H9 (cell line): ENCODE data around the gene DUSP5. TPM values are rescaled to one million over a fixed set of nuclear protein-coding genes. Genes with fewer than 3 reads are reported as not detected.

Experiments used
- DNase-seq: peaks from one replicate; pipeline ENCODE4 v3.0.0-alpha.2; 2017
- H2AFZ ChIP-seq: one replicate; pipeline ENCODE4 v1.6.1; 2013; ENCODE audit warnings: mild to moderate bottlenecking, low read length, control low read depth, moderate library complexity
- H2AK5ac ChIP-seq: 2 replicates; pipeline ENCODE4 v1.6.1; 2013; ENCODE audit warnings: low read length, control low read depth, mixed read lengths; ENCODE audit not compliant: insufficient read length
- H2BK120ac ChIP-seq: one replicate; pipeline ENCODE4 v1.6.1; 2013; ENCODE audit warnings: low read depth, mild to moderate bottlenecking, low read length, control low read depth, inconsistent platforms; ENCODE audit not compliant: poor library complexity, severe bottlenecking
- H2BK12ac ChIP-seq: 2 replicates; pipeline ENCODE4 v1.6.1; 2013; ENCODE audit warnings: low read length, control low read depth, mixed read lengths, low read depth; ENCODE audit not compliant: insufficient read length
- H2BK15ac ChIP-seq: 2 replicates; pipeline ENCODE4 v1.6.1; 2013; ENCODE audit warnings: low read depth, low read length, control low read depth
- H2BK20ac ChIP-seq: one replicate; pipeline ENCODE4 v1.6.1; 2013; ENCODE audit warnings: low read depth, mild to moderate bottlenecking, low read length, control low read depth, inconsistent platforms; ENCODE audit not compliant: poor library complexity, severe bottlenecking
- H2BK5ac ChIP-seq: 2 replicates; pipeline ENCODE4 v1.6.1; 2013; ENCODE audit warnings: low read length, control low read depth, mixed read lengths; ENCODE audit not compliant: insufficient read length
- H3K14ac ChIP-seq: 2 replicates; pipeline ENCODE4 v1.6.1; 2013; ENCODE audit warnings: low read length, control low read depth; ENCODE audit not compliant: insufficient read depth
- H3K18ac ChIP-seq: 2 replicates; pipeline ENCODE4 v1.6.1; 2013; ENCODE audit warnings: low read depth, mild to moderate bottlenecking, mixed read lengths, low read length, control low read depth; ENCODE audit not compliant: insufficient read length
- H3K23ac ChIP-seq: 2 replicates; pipeline ENCODE4 v1.6.1; 2013; ENCODE audit warnings: low read length, control low read depth, mixed read lengths, low read depth; ENCODE audit not compliant: insufficient read length
- H3K23me2 ChIP-seq: 2 replicates; pipeline ENCODE4 v1.6.1; 2013; ENCODE audit warnings: low read depth, mild to moderate bottlenecking, mixed read lengths, low read length, control low read depth; ENCODE audit not compliant: insufficient read length, poor library complexity, severe bottlenecking
- H3K27ac ChIP-seq: 2 replicates; pipeline ENCODE4 v1.5.1; 2013; ENCODE audit warnings: low read length, control low read depth, mixed read lengths, low read depth; ENCODE audit not compliant: insufficient read length
- H3K27me3 ChIP-seq: 2 replicates; pipeline ENCODE4 v1.6.1; 2013; ENCODE audit warnings: low read length, control low read depth, inconsistent platforms; ENCODE audit not compliant: insufficient read depth
- H3K4ac ChIP-seq: 2 replicates; pipeline ENCODE4 v1.6.1; 2013; ENCODE audit warnings: low read depth, mild to moderate bottlenecking, control low read depth, inconsistent platforms, low read length, moderate library complexity
- H3K4me1 ChIP-seq: 2 replicates; pipeline ENCODE4 v1.6.1; 2013; ENCODE audit warnings: low read length, control low read depth, inconsistent platforms; ENCODE audit not compliant: insufficient read depth
- H3K4me2 ChIP-seq: 2 replicates; pipeline ENCODE4 v1.6.1; 2013; ENCODE audit warnings: low read length, control low read depth, mixed read lengths; ENCODE audit not compliant: insufficient read length, insufficient read depth
- H3K56ac ChIP-seq: 2 replicates; pipeline ENCODE4 v1.6.1; 2013; ENCODE audit warnings: low read depth, mild to moderate bottlenecking, mixed read lengths, low read length, control low read depth; ENCODE audit not compliant: insufficient read length
- H3K79me1 ChIP-seq: 2 replicates; pipeline ENCODE4 v1.6.1; 2013; ENCODE audit warnings: low read depth, mild to moderate bottlenecking, moderate library complexity, low read length, control low read depth, inconsistent platforms; ENCODE audit not compliant: insufficient read depth, poor library complexity, severe bottlenecking
- H3K79me2 ChIP-seq: 2 replicates; pipeline ENCODE4 v1.6.1; 2013; ENCODE audit warnings: low read length, control low read depth, inconsistent platforms; ENCODE audit not compliant: insufficient read depth
- H3K9ac ChIP-seq: 2 replicates; pipeline ENCODE4 v1.6.1; 2013; ENCODE audit warnings: low read length, control low read depth, mixed read lengths; ENCODE audit not compliant: insufficient read length; ENCODE audit errors: extremely low read depth
- H3K9me3 ChIP-seq: one replicate; pipeline ENCODE4 v1.6.1; 2013; ENCODE audit warnings: low read depth, low read length, inconsistent platforms; ENCODE audit not compliant: control insufficient read depth
- H3T11ph ChIP-seq: one replicate; pipeline ENCODE4 v1.6.1; 2013; ENCODE audit warnings: mild to moderate bottlenecking, low read length, control low read depth, inconsistent platforms
- H4K20me1 ChIP-seq: one replicate; pipeline ENCODE4 v1.6.1; 2013; ENCODE audit not compliant: control insufficient read depth, insufficient read length, insufficient read depth
- H4K5ac ChIP-seq: 2 replicates; pipeline ENCODE4 v1.6.1; 2013; ENCODE audit warnings: low read depth, mild to moderate bottlenecking, mixed read lengths, low read length, control low read depth; ENCODE audit not compliant: insufficient read length
- H4K8ac ChIP-seq: replicated peaks from 2 replicates; pipeline ENCODE4 v1.6.1; 2013; ENCODE audit warnings: low read length, control low read depth, mixed read lengths, low read depth; ENCODE audit not compliant: insufficient read length
- H4K91ac ChIP-seq: 2 replicates; pipeline ENCODE4 v1.6.1; 2013; ENCODE audit warnings: low read depth, mild to moderate bottlenecking, moderate library complexity, mixed read lengths, low read length, control low read depth; ENCODE audit not compliant: insufficient read length
- H3K27ac Mint-ChIP-seq, 3 experiments: 2 replicates in 2 of 3; 3 replicates in 1 of 3; pipeline ENCODE4 v1.8.0; 2020 to 2021; ENCODE audit warnings: mixed read lengths in 3 of 3, mild to moderate bottlenecking in 1 of 3, moderate library complexity in 1 of 3
- H3K27me3 Mint-ChIP-seq: 2 replicates; pipeline ENCODE4 v1.8.0; 2021; ENCODE audit warnings: low read depth, mild to moderate bottlenecking, moderate library complexity, mixed read lengths
- H3K36me3 Mint-ChIP-seq, 3 experiments: 2 replicates in 2 of 3; 3 replicates in 1 of 3; pipeline ENCODE4 v1.8.0; 2020 to 2021; ENCODE audit warnings: low read depth in 3 of 3, mixed read lengths in 3 of 3; ENCODE audit not compliant: insufficient read depth in 1 of 3
- H3K4me1 Mint-ChIP-seq, 2 experiments: 2 replicates each; pipeline ENCODE4 v1.8.0; 2020; ENCODE audit warnings: mixed read lengths in 2 of 2
- H3K4me3 Mint-ChIP-seq, 2 experiments: 2 replicates in 1 of 2; 3 replicates in 1 of 2; pipeline ENCODE4 v1.8.0; 2020 to 2021; ENCODE audit warnings: mild to moderate bottlenecking in 2 of 2, mixed read lengths in 2 of 2, moderate library complexity in 1 of 2
- H3K9me3 Mint-ChIP-seq, 2 experiments: 2 replicates in 1 of 2; 3 replicates in 1 of 2; pipeline ENCODE4 v1.8.0; 2020; ENCODE audit warnings: mild to moderate bottlenecking in 2 of 2, mixed read lengths in 2 of 2, moderate library complexity in 1 of 2
- WGBS: extraction: QIAGEN DNeasy Blood & Tissue Kit; methylation state at CpG from one replicate; pipeline ENCODE4 v1.1.7; 2013; ENCODE audit warnings: missing lambda C conversion rate, low lambda C conversion rate, mixed read lengths; ENCODE audit not compliant: insufficient read length; ENCODE audit errors: extremely low coverage; 5-methylcytosine and 5-hydroxymethylcytosine counted together
- total RNA-seq: library from RNA; stranded (reverse); gene quantifications from 2 replicates; pipeline ENCODE4 v1.2.1, GENCODE V29; 2021
- TF ChIP-seq, protein P1 (sequence below): fragments of 200-600 bp; sonication (generic); conservative IDR thresholded peaks from 3 replicates; pipeline ENCODE4 v1.8.0; 2021; ENCODE audit warnings: antibody characterized with exemption, mild to moderate bottlenecking

The DUSP5 gene
- total RNA-seq, 1 experiment from 2014 or later, result 29.3 TPM

DNA sequence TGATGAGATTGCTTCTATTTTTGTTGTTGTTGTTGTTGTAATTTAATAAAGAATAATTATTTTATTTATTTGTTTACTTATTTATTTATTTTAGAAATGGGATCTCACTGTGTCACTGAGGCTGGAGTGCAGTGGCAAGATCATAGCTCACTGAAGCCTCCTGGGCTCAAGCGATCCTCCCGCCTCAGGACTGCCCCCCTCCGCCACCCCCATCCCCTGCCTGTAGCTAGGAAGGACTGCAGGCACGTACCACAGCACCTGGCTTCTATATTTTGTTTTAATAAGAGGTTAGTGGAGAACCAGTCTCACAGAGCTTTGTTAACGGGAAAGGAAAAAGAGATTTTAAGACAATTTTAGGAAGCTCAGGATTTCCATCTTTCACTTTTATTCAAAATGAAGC, 50.3 kb downstream of the DUSP5 start:
- H3K27me3 ChIP-seq, result no peaks in the 10 kb centered on the region
- no peak overlapping the region for H3K4ac ChIP-seq
- H3K27ac ChIP-seq, result no peak overlapping the region
- H3K9ac ChIP-seq, result no peak overlapping the region
- H2BK120ac ChIP-seq, result no peak overlapping the region
- no peak overlapping the region for H2BK5ac ChIP-seq
- H3K4me1 ChIP-seq, result no peaks in the 10 kb centered on the region
- peaks cover 0 to 7% (median 2%) of the 10 kb centered on the region in 3 experiments; a peak in 2 of 7 replicates for H3K36me3 Mint-ChIP-seq
- H3K23ac ChIP-seq, result no peak overlapping the region
- H3K4me1 Mint-ChIP-seq, result peaks cover 6 to 9% of the 10 kb centered on the region in 2 experiments
- no peak overlapping the region for H3K4me2 ChIP-seq
- no peaks in the 10 kb centered on the region for H3K9me3 ChIP-seq
- no peak overlapping the region for H2AFZ ChIP-seq
- H3K9me3 Mint-ChIP-seq, result peaks cover 5 to 6% of the 10 kb centered on the region in 2 experiments; a peak in 4 of 5 replicates
- no peak overlapping the region for H3K14ac ChIP-seq
- WGBS, result no CpG with 5 or more reads among the region's 5 CpGs
- no peak overlapping the region for H4K8ac ChIP-seq
- no peaks in the 10 kb centered on the region; the same call in none of the 2 replicates for H3K27me3 Mint-ChIP-seq
- no peak overlapping the region for H4K91ac ChIP-seq
- no peak overlapping the region for H3K27ac Mint-ChIP-seq
- H2BK20ac ChIP-seq, result no peak overlapping the region
- no peaks in the 10 kb centered on the region for H3K79me1 ChIP-seq
- H4K5ac ChIP-seq, result no peak overlapping the region
- H3K23me2 ChIP-seq, result no peaks in the 10 kb centered on the region
- H3K18ac ChIP-seq, result no peak overlapping the region
- H2AK5ac ChIP-seq, result no peak overlapping the region
- no peak overlapping the region for H2BK15ac ChIP-seq
- H3K56ac ChIP-seq, result no peak overlapping the region
- TF ChIP-seq, protein P1, sequence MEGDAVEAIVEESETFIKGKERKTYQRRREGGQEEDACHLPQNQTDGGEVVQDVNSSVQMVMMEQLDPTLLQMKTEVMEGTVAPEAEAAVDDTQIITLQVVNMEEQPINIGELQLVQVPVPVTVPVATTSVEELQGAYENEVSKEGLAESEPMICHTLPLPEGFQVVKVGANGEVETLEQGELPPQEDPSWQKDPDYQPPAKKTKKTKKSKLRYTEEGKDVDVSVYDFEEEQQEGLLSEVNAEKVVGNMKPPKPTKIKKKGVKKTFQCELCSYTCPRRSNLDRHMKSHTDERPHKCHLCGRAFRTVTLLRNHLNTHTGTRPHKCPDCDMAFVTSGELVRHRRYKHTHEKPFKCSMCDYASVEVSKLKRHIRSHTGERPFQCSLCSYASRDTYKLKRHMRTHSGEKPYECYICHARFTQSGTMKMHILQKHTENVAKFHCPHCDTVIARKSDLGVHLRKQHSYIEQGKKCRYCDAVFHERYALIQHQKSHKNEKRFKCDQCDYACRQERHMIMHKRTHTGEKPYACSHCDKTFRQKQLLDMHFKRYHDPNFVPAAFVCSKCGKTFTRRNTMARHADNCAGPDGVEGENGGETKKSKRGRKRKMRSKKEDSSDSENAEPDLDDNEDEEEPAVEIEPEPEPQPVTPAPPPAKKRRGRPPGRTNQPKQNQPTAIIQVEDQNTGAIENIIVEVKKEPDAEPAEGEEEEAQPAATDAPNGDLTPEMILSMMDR, result peak; percentile 27; the same call in 2 of the 3 replicates
- peak; percentile 65 for DNase-seq
- no peaks in the 10 kb centered on the region for H4K20me1 ChIP-seq
- no peaks in the 10 kb centered on the region for H3K79me2 ChIP-seq
- H3T11ph ChIP-seq, result no peak overlapping the region
- no peak overlapping the region for H2BK12ac ChIP-seq
- H3K4me3 Mint-ChIP-seq, result no peak overlapping the region
